Activated CD4-positive, alpha-beta memory T cell treated with anti-CD3 and anti-CD28 coated beads for 36 hours (primary cell): ENCODE measurements around the gene IL17RE. TPM values are rescaled to one million over a fixed set of nuclear protein-coding genes. Genes with fewer than 3 reads are reported as not detected.

Experiments
- CTCF ChIA-PET: fragments of 350-600 bp; sonication (Branson Sonifier 250); formaldehyde crosslinking; loops from one replicate; lab custom pipeline; 2021; ENCODE audit warnings: antibody characterized with exemption, inconsistent platforms; lab: Charles Lee
- POLR2A ChIA-PET: fragments of 350-600 bp; sonication (Branson Sonifier 250); formaldehyde crosslinking; loops from one replicate; lab custom pipeline; 2021; ENCODE audit warnings: antibody characterized with exemption; lab: Charles Lee
- DNase-seq: peaks from one replicate; pipeline ENCODE4 v3.0.0-alpha.2; 2020
- H3K27ac Mint-ChIP-seq: one replicate; pipeline ENCODE4 v1.8.0; 2021; ENCODE audit warnings: mixed read lengths
- H3K27me3 Mint-ChIP-seq: one replicate; pipeline ENCODE4 v1.8.0; 2021; ENCODE audit warnings: mixed read lengths
- H3K36me3 Mint-ChIP-seq: one replicate; pipeline ENCODE4 v1.8.0; 2021; ENCODE audit warnings: mixed read lengths
- H3K4me1 Mint-ChIP-seq: one replicate; pipeline ENCODE4 v1.8.0; 2021; ENCODE audit warnings: low read depth, mixed read lengths
- H3K4me3 Mint-ChIP-seq: one replicate; pipeline ENCODE4 v1.8.0; 2021; ENCODE audit warnings: mild to moderate bottlenecking, mixed read lengths
- H3K9me3 Mint-ChIP-seq: one replicate; pipeline ENCODE4 v1.8.0; 2021; ENCODE audit warnings: mixed read lengths
- intact Hi-C: fragments of 100-400 bp; cut with micrococcal nuclease; formaldehyde crosslinking; loops from one replicate; pipeline ENCODE4 v1.15.1; 2023
- total RNA-seq, 2 experiments: library from RNA; stranded (reverse); gene quantifications; one replicate each; pipeline ENCODE4 v1.2.3, GENCODE V29; 2021

IL17RE gene
- total RNA-seq, 2 experiments from 2014 or later: 1.8 to 1.9 TPM

DNA sequence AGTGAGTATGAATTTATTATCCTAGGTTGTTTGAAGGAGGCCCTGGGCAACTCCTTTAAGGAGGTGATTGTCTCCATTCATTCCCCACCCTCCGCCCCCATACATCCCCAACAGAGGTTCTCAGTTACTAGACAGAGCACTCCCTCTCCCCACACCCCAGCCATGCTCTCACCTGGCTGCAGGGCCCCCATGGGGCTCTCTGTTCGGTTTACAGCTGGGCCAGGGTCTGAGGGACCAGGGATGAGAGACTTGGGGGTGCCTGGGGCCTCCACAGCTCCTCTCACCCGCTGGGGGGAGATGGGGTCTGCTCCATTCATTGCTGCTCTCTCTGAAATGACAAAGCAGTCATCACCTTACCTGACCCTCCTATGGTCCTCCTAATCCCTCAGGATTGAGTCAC is 45.9 kb downstream of the IL17RE start:
- Mint-ChIP-seq H3K27me3 (no peaks in the 10 kb centered on the region), H3K4me3 (no peak overlapping the region), H3K36me3 (peaks cover 4% of the 10 kb centered on the region), H3K27ac (no peak overlapping the region), H3K4me1 (peaks cover 17% of the 10 kb centered on the region), H3K9me3 (no peaks in the 10 kb centered on the region)
- ChIA-PET POLR2A (no interaction called here), CTCF (interaction anchor here (0.6 to 3.5 kb wide), 3 partner anchors 16 to 374 kb away, joined by 3 to 73 read pairs (median 5); partner anchors contain the start of gene CRELD1)
- intact Hi-C loops: no loop called here
- DNase-seq: no peak

DNA sequence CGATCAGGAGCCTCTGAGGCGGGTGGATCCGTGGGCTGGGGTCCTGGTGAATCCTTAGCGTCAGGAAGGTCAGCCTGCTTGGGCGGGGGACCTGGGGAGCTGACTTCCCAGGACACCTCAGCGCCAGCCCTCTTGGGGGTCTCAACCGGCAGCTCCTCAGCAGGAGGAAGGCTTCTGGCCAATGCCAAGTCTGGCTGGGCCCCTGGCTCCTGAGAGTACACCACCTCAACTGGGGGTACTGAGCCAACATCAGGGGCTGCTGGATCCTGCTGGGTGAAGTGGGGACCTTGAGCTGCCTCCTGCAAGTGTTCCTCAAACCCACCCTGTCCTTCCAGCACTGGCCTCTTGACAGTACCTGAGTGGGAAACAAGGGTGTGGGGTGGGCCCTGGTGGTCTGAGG is 46.5 kb downstream of the IL17RE start:
- ChIA-PET CTCF (interaction anchor here (0.7 to 3.5 kb wide), 3 partner anchors 16 to 373 kb away, joined by 3 to 73 read pairs (median 5); partner anchors contain the start of gene CRELD1), POLR2A (no interaction called here)
- Mint-ChIP-seq H3K4me3 (no peak overlapping the region), H3K4me1 (peaks cover 17% of the 10 kb centered on the region), H3K27ac (no peak overlapping the region), H3K36me3 (peaks cover 4% of the 10 kb centered on the region), H3K27me3 (no peaks in the 10 kb centered on the region), H3K9me3 (no peaks in the 10 kb centered on the region)
- no peak for DNase-seq
- intact Hi-C loops: no loop called here

DNA sequence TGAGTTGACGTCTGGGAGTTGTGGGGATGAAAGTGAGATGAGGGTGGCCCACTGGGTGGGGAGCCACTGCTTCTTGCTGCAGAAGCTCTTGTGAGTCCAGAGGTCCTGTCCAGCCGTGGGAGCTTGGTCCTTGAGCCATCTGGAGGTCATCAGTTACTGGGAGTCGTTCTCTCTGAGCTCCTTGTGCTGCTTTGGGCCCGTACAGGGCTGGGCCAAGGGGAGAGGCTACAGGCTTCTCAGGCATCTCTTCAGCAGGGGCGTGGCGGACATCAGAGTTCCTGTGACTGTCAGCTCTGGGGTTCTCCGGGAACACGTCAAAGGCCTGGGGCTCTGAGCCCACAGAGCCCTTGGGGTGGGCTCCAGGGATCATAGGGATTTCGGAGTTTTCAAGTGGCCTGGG is 47.0 kb downstream of the IL17RE start:
- Mint-ChIP-seq H3K4me1 (peaks cover 17% of the 10 kb centered on the region), H3K27ac (no peak overlapping the region), H3K27me3 (no peaks in the 10 kb centered on the region), H3K36me3 (peaks cover 4% of the 10 kb centered on the region), H3K4me3 (no peak overlapping the region), H3K9me3 (no peaks in the 10 kb centered on the region)
- ChIA-PET CTCF (interaction anchor here (0.7 to 1.0 kb wide), 2 partner anchors 14 to 17 kb away, joined by 3 read pairs; no protein-coding TSS in a partner anchor), POLR2A (no interaction called here)
- intact Hi-C loops: no loop called here
- DNase-seq: no peak

DNA sequence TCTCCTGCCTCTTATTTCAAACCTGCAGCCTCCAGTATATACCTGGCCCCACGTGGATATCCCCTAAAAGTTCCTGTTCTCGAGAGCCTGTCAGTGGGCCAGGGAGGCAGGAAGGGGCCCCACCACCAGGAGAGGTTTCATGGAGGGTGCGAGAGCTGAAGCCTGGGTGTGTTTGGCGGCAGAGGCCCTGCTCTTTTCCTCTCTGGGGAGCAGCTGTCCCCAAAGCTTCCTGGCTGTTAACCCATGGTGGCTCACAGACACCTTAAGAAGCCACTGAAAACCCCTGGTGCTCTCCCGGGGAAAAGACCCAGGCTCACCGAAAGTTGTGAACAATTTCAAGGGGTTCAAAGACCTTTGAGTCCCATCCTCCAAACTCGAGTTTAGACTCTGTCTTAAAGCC is 48.5 kb downstream of the IL17RE start:
- peak; percentile 58 for DNase-seq
- intact Hi-C loops: loop anchor here (1.0 kb wide), 1 partner anchor 18 kb away; the partner anchor contains the start of gene CRELD1
- CTCF ChIA-PET: interaction anchor here (1.4 to 3.7 kb wide), 2 partner anchors 19 to 102 kb away, joined by 4 to 25 read pairs; partner anchors contain the start of gene CRELD1

DNA sequence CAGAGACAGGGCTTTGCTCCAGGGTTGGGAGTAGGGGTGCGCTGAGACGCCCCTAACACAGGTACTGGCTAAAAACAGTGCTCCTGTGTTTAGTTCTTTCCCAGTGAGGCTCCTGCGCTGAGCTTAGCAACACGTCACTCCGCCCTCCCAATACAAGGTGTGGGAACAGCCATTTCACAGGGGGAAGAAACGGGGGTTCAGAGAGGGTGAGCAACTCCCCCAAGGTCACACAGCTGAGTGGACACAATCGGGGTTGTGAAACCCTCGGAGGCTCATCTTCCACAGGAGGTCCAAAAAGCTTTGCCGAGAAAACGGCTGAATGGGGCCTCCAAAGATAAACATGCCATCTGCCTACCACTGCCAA is 48.9 kb downstream of the IL17RE start:
- H3K27me3 Mint-ChIP-seq: no peaks in the 10 kb centered on the region
- POLR2A ChIA-PET: interaction anchor here (1.1 to 2.3 kb wide), 5 partner anchors 9 to 36 kb away, joined by 3 to 9 read pairs (median 4); no protein-coding TSS in a partner anchor

More for the DNA sequence above, 48.5 kb downstream of the IL17RE start:
- Mint-ChIP-seq H3K4me1 (peaks cover 14% of the 10 kb centered on the region), H3K9me3 (no peaks in the 10 kb centered on the region), H3K27me3 (no peaks in the 10 kb centered on the region), H3K4me3 (peak overlapping the region; percentile 86), H3K36me3 (no peaks in the 10 kb centered on the region), H3K27ac (peak overlapping the region; percentile 73)
- POLR2A ChIA-PET: interaction anchor here (1.1 to 2.3 kb wide), 3 partner anchors 10 to 60 kb away, joined by 3 to 9 read pairs (median 4); partner anchors contain the start of gene JAGN1

DNA sequence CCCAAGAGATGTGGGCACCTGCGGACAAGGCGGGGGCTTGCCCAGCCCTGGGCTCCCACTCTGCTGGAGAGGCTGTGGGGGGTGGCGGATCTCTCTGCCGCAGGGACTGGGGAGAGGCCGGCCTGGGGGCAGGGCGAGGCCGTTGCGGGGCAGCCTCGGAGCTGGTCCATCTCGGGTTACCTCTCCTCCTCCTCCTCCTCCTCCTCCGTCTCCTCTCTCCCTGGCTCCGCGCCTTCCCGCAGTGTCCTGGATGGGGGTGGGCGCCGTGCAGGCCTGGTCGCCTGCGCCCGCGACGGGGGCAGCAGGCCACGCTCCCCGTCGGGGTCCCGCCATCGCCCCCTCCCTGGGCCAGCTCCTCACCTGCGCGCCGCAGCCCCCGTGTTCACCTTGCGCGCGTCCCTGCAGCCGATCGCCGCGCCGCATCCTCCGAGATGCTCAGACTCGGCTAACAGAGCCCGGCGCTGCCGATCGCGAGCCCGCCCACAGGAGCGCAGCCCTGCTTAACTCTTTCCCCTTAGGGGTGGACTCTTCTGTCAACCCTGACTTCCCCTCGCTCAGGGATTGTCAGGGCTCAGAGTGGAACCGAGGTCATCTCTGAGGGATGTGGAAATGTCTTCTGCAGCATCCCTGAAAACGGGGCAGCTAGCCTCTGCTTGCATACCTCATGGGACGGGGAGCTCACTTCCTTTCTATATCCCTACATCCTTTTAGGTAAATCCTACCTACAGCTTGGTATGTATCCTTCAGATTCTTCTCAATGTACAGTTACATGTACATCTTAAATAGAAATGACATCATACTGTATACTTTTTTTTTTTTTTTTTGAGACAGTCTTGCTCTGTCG is 49.5 kb downstream of the IL17RE start, which contains the start of gene PRRT3:
Gene PRRT3, minus strand, starts transcription at position 447 of the 844 bp plus-strand sequence. CDS start 2,293 bp downstream, outside the sequence.
- peak; percentile 79 for DNase-seq
- Mint-ChIP-seq H3K4me1 (peaks cover 14% of the 10 kb centered on the region), H3K4me3 (peak within 1 kb of the TSS; percentile 86), H3K9me3 (no peaks in the 10 kb centered on the region), H3K27ac (peak within 1 kb of the TSS; percentile 73), H3K36me3 (no peaks in the 10 kb centered on the region), H3K27me3 (no peaks in the 10 kb centered on the region)
- intact Hi-C loops: loop anchor here (1.0 kb wide), 1 partner anchor 19 kb away; the partner anchor contains the start of gene CRELD1
- POLR2A ChIA-PET: interaction anchor here (1.1 to 2.3 kb wide), 5 partner anchors 9 to 36 kb away, joined by 3 to 9 read pairs (median 4); no protein-coding TSS in a partner anchor
- CTCF ChIA-PET: interaction anchor here (0.7 to 3.7 kb wide), 6 partner anchors 12 to 225 kb away, joined by 3 to 25 read pairs (median 4); partner anchors contain the start of gene CRELD1

More for the DNA sequence above, 48.9 kb downstream of the IL17RE start:
- Mint-ChIP-seq H3K27ac (peak overlapping the region; percentile 73), H3K4me3 (peak overlapping the region; percentile 86), H3K4me1 (peaks cover 14% of the 10 kb centered on the region), H3K9me3 (no peaks in the 10 kb centered on the region), H3K36me3 (no peaks in the 10 kb centered on the region)
- CTCF ChIA-PET: interaction anchor here (1.3 to 3.7 kb wide), 3 partner anchors 19 to 143 kb away, joined by 3 to 25 read pairs (median 4); partner anchors contain the start of gene CRELD1
- DNase-seq: peak; percentile 30
- intact Hi-C loops: loop anchor here (1.0 kb wide), 1 partner anchor 18 kb away; the partner anchor contains the start of gene CRELD1

DNA sequence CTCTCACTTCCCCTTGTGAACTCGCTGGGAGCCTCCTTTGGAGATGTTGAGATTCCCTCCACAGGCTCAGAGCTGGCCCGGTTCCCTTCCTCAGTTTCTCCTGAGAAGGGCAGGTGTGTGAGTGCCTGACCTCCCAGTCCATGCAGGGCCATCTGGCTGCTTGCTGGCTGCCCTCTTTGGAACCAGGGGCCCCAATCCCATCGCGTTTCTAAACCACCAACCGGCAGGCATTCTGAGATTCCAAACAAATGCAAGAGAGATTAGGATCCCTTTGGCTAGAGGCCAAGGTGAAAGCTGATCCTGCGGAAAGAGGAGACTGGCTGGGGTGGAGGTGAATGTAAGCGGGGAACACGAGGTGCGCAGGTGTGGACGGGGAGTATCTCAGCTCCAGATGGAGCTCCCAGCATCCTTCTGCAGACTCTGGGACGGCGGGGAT is 52.4 kb downstream of the IL17RE start:
- Mint-ChIP-seq H3K4me3 (no peak overlapping the region), H3K4me1 (peaks cover 14% of the 10 kb centered on the region), H3K9me3 (no peaks in the 10 kb centered on the region), H3K27me3 (no peaks in the 10 kb centered on the region), H3K36me3 (no peaks in the 10 kb centered on the region), H3K27ac (no peak overlapping the region)
- DNase-seq: no peak
- ChIA-PET CTCF (interaction anchor here (1.4 to 3.0 kb wide), 2 partner anchors 8 to 309 kb away, joined by 4 to 9 read pairs; no protein-coding TSS in a partner anchor), POLR2A (interaction anchor here (1.1 kb wide), 1 partner anchor 9 kb away, joined by 3 read pairs; no protein-coding TSS in a partner anchor)
- intact Hi-C loops: no loop called here

DNA sequence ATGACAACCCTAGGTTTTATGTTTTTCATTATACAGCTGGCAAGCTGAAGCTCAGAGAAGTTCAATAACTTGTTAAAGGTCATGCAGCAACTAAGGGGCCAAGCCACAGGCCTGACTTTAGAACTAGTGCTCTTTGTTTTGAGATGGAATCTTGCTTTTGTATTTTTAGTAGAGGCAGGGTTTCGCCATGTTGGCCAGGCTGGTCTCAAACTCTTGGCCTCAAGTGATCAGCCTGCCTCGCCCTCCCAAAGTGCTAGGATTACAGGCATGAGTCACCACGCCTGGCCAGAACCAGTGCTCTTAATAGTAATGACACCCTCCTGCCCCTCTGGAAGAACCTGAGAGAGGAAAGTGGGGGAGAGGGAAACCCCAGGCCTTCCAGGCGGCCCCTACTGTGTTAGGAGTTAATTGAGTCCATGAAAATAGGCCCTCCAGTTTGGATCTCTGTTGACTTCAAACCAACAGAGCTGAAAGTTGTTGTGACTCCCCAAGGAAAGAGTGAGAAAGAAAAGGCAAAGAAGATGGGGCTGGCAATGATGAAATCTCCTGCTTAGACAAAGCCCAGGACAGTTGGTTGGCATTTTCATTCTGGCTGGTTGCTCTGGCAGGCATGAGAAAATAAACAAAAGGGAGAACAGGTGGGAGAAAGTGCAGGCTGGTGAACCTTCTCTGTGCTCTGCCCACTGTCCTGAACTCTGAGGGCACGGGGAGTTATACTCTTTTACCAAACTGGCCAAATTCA is 53.1 kb downstream of the IL17RE start:
- intact Hi-C loops: no loop called here
- DNase-seq: no peak
- Mint-ChIP-seq H3K27ac (no peak overlapping the region), H3K4me3 (no peak overlapping the region), H3K36me3 (no peaks in the 10 kb centered on the region), H3K9me3 (no peaks in the 10 kb centered on the region), H3K27me3 (no peaks in the 10 kb centered on the region), H3K4me1 (peaks cover 9% of the 10 kb centered on the region)
- POLR2A ChIA-PET: no interaction called here
- CTCF ChIA-PET: interaction anchor here (3.0 kb wide), 1 partner anchor 9 kb away, joined by 9 read pairs; no protein-coding TSS in a partner anchor

DNA sequence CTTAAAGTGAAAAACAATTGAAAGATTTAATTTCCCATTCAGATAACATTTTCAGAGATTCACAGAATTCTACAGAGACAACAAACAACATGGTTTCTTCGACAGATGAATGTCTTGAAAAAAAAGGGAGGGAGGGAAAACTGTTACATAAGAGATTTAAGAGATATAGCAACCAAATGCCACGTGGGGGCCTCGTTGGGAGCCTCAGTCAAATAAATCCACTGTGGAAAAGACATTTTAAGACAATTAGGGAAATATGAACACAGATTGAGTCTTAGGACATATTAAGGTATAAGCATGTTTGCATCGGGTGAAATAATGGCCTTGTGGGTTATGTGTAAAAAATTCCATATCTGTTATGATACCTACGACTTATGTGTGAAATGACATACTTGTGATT is 54.6 kb downstream of the IL17RE start:
- H3K4me1 Mint-ChIP-seq: no peaks in the 10 kb centered on the region
- POLR2A ChIA-PET: no interaction called here
- H3K36me3 Mint-ChIP-seq: no peaks in the 10 kb centered on the region
- CTCF ChIA-PET: interaction anchor here (3.0 kb wide), 1 partner anchor 11 kb away, joined by 9 read pairs; no protein-coding TSS in a partner anchor
- H3K27ac Mint-ChIP-seq: no peak overlapping the region
- H3K9me3 Mint-ChIP-seq: no peaks in the 10 kb centered on the region
- no peak for DNase-seq
- intact Hi-C loops: no loop called here
- no peak overlapping the region for H3K4me3 Mint-ChIP-seq
- no peaks in the 10 kb centered on the region for H3K27me3 Mint-ChIP-seq

DNA sequence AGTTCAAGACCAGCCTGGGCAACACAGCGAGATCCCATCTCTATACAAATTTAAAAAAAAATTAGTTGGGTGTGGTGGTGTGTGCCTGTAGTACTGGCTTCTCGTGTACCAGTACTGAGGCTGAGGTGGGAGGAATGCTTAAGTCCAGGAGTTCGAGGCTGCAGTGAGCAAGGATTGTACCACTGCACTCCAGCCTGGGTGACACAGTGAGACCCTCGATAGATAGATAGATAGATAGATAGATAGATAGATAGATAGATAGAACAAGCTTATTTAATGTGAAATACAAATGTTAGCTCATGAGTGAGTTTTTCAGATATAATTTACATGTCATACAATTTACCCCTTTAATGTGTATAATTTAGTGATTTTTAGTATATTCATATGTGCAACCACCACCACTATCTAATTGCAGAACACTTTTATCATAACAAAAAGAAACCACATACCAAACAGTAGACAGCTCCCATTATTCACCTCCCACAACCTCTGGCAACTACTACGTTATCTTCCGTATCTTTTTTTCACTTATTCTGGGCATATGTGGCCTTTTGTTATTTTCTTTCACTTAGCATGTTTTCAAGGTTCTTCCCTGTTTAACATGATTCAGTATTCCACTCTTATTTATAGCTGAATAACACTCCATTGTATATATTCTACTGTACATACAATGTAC is 62.7 kb downstream of the IL17RE start:
- Mint-ChIP-seq H3K36me3 (peaks cover 28% of the 10 kb centered on the region), H3K27me3 (no peaks in the 10 kb centered on the region), H3K4me1 (no peaks in the 10 kb centered on the region), H3K4me3 (no peak overlapping the region), H3K9me3 (no peaks in the 10 kb centered on the region), H3K27ac (no peak overlapping the region)
- ChIA-PET CTCF (interaction anchor here (1.5 to 2.1 kb wide), 2 partner anchors 17 to 19 kb away, joined by 7 read pairs; no protein-coding TSS in a partner anchor), POLR2A (interaction anchor here (0.6 to 0.7 kb wide), 2 partner anchors 125 to 588 kb away, joined by 3 read pairs; no protein-coding TSS in a partner anchor)
- DNase-seq: no peak
- intact Hi-C loops: no loop called here
